ENCODE data around the gene TRIM39.

DNA sequence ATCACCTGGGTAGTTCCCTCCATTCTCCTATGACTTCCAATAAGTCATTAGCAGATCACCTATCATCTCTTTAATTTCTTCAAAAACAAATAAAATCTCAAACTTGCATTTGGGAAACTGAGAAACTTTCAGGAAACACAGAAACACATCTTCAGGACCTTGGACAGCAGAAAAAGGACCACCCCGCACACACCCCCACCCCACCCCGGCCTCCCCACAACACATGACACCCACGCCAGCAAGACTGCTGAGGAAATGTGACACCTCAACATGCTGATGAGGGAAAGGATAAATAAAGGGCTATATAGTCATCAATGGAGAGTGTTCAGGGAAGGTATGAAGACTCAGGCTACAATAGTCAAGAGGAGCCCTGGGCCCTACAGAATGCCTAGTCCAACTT is 15.6 kb upstream of the TRIM39 start:
- TF ChIP-seq ZNF121 (tag by site-specific recombination; IDR thresholded peaks at IDR 0.05) (no peak), CTCF (tag by site-specific recombination; IDR thresholded peaks at IDR 0.05) (no peak), ZNF670 (tag by site-specific recombination; IDR thresholded peaks at IDR 0.05; ENCODE audit: low read depth) (no peak), ZNF785 (tag by site-specific recombination; IDR thresholded peaks at IDR 0.05) (no peak), ZNF146 (tag by site-specific recombination; IDR thresholded peaks at IDR 0.05) (no peak), GLIS2 (tag by site-specific recombination; IDR thresholded peaks at IDR 0.05) (no peak), ZNF747 (tag by site-specific recombination; IDR thresholded peaks at IDR 0.05) (no peak)
- TF ChIP-seq, protein P1, sequence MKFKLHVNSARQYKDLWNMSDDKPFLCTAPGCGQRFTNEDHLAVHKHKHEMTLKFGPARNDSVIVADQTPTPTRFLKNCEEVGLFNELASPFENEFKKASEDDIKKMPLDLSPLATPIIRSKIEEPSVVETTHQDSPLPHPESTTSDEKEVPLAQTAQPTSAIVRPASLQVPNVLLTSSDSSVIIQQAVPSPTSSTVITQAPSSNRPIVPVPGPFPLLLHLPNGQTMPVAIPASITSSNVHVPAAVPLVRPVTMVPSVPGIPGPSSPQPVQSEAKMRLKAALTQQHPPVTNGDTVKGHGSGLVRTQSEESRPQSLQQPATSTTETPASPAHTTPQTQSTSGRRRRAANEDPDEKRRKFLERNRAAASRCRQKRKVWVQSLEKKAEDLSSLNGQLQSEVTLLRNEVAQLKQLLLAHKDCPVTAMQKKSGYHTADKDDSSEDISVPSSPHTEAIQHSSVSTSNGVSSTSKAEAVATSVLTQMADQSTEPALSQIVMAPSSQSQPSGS (tag by site-specific recombination; IDR thresholded peaks at IDR 0.05; ENCODE audit: low read depth) = no peak
